UCSD-AML1 (cell line): ENCODE measurements around the gene PEAR1.

Source experiments
- DNase-seq: peaks from one replicate; lab custom pipeline; 2025; ENCODE audit not compliant: unreplicated experiment; lab: John Stamatoyannopoulos, UW

PEAR1 gene

DNA sequence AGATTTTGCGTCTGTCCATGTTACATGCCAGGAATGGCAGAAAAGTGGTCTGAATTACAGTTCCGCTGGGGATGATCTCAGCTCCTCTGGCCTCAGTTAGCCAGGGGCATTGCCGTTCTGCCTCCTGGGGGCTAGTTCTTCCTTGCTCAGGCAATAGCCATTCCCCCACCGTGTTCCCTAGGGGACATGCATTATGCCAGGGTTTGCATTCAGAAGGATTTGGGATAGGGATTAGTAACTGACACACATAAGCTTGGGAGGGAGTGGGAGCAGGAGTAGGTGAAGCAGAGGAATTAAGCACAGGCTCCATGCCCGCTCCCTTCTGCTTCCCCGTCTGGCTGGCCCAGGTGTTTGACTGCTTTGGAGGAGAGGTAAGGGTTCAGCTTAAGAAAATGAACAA, 39.6 kb downstream of the PEAR1 start:
- no peak for DNase-seq

DNA sequence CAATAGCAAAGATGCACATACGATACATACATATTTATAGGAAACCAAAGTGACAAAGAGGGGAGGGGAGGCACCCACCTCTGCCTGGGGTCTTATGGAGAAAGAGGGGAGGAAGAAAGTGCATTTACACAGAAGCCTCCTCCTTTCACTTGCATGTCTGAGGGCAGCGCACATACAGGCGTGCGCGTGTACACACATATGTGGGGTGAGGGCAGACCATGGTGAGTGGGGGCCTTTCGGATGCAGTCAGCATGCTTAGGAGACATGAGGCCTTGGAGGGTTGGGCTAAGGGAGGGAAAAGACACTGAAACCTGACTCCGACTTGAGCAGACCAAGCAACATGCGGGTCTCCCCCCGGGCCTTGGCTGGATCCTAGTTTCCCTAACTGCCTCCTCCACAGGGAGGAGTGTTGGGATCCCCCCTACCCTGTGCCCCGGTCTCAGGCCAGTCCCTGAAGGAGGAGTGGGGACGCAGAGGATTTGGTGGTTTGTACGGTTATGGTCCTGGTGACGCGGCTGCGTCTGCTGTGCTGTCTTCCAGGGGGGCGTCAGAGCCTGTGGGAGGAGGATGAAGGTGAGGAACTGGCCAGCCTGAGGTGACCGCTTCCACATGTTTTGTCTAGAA, 42.1 kb downstream of the PEAR1 start:
- DNase-seq = no peak

DNA sequence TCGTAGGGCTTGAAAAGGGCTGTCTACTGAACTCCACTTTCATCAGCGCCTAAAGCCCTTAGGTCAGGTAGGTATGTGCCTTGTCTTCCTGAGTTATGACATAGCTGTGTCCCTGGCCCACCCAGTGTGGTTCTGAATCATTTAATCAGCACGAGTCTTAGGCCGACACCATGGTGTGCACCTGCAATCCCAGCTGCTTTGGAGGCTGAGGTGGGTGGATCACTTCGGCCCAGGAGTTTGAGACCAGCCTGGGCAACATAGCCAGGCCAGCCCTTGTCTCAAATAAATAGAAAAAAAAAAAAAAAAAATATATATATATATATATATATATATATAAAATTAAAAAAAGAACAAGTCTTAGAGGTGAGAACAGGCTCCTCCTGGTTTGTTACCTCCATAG, 42.7 kb downstream of the PEAR1 start:
- DNase-seq = no peak

DNA sequence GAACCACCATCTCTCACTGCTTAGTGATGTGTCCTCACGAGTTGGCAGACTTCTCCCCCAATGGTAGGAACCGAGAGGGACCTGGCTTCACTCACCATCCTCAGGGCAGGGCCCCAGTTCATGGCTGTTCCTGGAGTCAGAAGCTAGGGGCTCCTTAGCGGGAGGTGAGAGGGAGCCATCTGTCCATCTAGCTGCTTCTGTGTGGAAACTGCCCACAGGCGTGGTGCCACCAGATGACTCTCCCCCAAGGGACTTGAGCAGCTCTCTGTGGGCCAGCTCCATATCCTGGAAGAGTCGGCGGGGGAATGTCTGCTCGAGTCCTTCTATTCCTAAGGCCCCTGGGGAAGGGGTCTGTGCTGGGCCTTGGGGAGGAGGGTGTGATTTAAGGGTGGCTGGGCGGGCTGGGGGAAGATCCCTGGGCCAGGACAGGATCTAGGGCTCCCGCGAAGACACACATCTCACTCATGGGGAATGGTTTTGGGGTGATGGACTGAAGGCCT, 43.3 kb downstream of the PEAR1 start:
- no peak for DNase-seq

DNA sequence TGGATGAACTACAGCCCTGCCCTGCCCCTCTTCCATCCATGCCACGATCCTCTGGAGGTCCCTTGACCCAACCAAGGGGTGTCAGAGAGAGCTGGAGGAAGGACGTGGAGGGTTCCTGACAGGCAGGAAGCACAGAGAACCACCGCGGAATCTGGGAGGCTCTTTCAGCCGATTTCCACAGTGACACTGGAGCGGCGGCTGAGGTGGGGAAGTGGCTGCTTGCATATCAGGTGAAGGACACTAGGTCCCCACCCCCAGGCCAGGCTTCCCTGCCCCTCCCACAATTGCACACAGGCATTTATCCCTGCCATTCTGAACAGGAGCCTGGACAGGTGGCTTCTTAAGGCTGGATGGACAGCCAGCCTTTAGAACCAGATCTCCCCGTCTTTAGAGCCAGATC, 44.4 kb downstream of the PEAR1 start:
- peak; percentile 43 for DNase-seq

DNA sequence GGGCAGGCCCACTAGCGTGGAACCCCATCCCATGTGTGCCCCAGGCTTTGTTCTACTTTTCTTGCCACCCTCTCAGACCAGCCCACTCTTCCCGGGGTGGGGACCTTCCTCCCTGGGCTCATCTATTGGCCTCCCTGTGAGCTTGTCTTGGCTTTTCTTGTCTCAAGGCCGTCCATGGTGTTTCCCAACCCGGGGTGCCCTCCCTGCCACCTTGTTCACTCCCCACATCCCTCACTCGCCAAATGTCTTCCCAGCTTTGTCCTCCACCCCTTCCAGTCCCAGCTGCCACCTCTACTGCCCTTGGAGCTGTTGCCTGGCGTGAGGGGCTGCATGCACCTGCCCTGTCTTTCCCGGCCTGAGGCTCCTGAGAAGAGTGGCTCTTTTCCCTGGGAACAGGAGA, 45.3 kb downstream of the PEAR1 start:
- DNase-seq = no peak

DNA sequence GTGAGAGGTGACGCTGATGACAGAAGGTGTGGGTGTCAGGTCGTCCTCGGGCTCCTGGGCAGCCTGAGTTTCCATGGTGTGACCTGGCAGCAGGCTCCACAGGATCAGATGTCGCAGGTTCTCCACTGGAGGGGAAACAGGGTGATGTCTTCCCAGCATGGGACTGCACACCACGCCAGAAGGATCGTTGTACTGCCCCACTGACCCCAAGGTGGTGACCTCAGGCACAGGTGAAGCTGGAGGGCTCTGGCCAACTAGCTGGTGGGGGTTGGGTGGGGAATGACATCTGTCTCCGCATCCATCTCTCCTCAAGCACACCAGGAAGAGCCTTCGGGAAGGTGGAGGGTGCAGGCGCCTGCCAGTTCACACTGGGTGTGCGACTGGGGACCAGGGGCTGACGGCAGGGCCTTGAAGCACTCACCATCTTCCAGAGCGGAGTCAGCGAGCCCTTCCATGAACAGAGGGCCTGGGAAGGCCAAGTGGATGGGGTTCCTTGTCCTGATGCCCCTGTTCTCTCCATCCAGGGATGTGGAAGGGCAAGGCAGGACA, 46.3 kb downstream of the PEAR1 start:
- DNase-seq = no peak

DNA sequence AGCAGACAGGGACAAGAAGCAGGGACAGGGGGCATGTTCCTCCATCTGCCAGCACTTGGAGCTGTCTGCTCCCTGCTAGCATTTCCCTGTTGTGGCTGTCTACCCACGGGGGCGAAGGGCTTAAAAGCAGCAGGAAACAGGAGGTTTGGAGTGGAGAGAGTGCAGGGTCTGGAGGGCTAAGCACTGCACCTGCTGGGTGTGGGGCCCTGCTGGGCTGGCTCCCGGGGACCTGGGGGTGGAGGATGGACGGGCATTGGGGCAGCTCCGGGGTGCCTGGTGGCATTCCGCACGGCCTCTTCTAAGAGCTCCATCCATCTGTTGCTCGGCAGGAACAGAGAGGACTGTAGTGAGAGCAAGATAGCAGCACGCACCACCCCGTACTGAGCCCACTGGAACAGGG, 48.2 kb downstream of the PEAR1 start:
- DNase-seq = no peak

DNA sequence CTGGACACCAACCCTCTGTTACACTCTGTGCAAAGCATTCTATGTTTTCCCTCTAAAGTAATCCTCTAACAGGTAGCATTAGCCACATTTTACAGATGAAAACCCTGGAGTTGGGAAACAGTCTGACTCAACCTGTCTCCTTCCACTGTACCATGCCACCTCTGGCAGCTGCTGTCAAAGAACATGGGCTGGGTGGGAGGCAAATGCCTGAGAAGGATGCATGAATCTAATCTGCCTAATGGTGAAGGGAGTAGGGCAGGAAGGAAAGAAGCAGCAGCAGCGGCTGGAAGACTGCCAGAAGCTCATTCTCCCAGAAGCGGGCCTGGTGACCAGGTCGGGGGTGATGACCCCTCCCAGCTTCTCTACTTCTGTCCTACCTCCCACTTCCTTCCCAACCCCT, 48.7 kb downstream of the PEAR1 start:
- no peak for DNase-seq

DNA sequence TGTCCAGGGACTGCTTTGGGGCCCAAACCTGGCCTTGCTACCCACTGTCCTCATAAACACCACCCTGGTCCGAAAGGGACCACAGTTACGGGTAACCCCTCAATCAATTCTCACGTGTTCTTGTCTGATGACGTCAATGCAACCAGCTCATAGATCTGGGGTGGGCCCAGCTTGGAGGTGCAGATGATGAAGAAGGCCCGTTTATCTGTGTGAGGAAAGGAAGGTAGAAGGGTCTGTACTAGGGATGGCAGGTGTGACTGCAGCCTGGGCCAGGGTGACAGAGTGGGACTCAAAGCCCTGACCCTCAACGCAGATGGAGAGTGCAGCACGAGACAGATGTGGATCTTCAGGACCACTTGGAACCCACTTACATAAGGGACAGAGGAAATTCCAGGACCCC, 49.1 kb downstream of the PEAR1 start:
- DNase-seq = no peak

DNA sequence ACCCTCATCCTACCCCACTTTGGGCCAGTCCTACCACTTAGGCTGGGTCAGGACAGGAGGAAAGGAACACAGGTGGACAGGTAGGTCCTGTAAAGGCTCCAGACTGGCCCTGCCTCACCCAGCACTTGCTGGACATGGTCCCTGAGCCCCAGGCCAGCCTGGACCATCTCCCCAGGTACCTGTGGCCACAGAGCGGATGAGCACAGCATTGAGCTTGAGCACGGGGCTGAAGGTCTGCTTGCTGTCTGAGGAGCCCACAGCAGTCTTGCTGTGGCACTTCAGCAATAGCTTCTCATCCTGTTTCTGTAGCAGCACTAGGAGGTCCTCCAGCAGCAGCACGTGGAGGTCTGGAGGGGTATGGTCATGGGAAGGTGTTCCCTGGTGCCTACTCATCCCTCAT, 50.2 kb downstream of the PEAR1 start:
- no peak for DNase-seq

DNA sequence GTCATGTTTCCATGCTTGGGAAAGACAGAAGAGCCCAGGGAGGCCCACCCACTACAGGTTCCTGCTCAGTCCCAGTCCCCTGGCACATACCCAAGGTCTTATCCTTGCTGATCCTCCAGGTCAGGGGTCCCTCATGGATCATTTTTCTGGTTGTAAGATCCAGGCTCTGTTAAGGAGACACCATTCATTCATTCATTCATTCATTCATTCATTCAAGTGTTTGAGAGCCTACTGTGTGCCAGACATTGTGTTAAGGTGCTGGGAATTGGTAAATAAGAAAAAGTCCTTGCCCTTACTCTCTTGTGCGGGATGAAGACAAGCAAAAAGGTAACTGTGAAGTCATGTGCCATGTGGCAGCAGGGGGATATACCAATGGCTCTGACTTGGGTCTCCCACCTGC, 50.8 kb downstream of the PEAR1 start:
- no peak for DNase-seq

DNA sequence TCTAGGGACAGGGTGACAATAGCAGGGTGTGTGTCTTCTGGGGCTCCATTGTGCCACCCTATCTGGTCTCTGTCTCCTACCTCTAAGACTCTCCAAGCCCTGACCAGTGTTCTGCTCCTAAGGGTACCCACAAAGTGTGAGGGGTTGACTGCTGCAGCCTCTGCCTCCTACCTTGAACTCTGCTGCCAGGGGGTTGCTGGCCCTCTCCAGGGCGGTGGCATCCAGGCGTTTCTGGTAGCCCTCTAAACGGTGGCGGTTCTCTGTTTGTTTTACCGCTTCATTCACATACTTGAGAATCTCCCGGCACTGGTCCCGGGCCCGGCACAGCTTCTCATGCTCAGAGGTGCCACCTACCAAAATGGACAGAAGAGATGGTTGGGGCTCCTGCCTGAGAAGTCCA, 51.3 kb downstream of the PEAR1 start:
- no peak for DNase-seq

DNA sequence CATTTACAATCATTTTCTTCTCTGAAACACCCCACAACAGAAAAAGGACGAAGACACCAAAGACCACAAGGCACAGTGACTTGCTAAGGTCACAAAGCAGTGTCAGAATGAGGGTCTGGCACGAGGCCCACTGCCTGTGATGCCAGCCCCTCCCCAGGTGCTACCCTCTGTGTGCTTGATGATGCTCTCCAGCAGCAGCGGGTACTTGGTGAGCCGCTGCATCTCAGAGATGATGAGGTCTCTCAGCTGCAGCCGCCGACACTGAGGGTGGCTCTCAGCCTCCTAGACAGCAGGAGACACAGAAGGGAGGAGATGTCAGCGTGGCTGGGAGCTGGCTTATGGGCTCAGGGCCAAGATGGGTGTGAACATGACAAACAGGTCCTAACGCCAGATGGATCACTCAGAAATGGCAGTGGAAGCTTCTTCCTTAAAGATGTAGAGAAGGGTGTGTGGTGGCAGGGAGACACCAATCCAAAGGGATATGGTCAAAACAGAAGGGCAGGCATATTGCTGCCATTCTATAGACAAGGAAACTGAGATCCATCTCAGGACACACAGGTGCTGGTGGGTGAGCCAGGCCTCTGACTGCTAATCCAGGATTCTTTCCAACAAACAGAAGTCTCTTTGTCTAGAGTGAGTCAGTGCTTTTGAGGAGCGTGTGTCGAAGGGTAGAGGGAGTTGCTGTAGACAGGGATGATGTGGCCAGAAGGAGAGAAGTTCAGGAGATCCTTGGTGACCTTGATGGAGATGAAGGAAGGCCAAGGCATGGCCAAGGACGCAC, 52.6 kb downstream of the PEAR1 start:
- no peak for DNase-seq

DNA sequence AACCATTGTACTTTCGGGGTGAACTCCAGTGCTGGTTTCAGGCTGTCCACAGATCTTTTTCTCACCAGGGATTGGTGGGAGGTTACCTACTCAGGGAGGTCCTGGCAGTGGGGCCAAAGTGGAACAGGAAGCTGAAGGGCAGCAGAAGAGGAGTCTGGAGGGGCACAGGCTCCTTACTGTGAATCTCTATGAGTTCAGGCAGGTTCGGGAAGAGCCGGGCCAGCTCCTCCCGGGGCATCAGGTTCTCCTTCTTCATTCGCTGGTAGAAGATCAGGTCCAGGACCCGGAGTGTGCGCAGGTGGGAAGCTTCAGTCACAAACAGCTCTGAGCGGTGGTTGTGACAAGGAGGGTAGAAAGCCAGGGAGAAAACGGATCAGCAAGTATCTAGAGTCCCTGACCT, 53.6 kb downstream of the PEAR1 start:
- DNase-seq = no peak

DNA sequence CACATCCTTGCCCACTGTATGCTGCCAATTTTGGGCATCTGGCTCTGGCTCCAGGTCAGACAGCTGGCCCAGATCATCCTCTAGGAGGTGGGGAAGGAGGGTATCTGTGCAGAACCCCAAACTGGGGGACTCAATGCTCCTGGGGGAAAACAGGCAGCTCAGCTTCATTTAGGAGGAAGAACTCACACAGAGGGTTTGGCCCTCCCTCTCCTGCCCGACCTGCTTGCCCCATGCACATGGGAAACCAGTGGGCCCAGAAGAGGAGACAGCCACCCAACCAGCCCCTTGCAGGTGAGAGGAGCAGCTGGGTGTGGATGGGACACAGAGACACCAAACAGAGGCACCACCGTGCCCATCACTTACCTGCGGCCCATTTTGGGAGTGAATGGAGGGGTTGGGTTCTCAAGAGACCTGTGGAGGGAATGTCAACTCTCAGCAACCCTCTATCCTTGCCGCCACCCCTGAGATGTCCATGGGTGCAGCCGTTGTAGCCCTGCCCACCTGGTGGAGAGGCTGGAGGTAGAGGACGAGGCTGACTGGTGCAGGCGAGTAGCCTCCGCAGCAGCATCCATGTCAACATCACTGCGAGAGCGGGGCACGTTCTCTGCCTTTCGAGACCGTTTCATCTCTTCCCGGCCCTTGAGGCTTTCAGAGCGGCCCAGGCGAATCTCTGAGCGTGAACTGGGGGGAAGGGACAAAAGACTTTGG, 54.5 kb downstream of the PEAR1 start:
- no peak for DNase-seq

DNA sequence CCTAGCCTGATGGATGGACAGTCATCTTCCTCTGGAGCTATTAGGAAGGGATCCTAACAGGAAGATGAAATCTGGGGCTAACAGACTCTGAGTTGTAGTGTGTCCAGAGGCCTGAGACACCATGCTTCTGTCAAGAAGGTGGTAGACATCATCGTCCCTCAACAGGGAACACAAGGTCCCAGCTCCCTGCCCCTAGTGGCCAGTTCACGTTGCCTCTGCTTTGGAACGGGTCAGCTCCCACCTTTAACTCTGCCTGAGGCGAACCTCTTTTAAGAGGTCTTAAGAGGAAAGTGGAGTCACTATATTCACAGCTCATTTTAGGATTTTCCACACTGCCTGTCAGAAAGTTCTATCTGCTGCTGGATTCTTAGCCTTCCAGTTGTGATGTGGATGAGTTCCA, 55.2 kb downstream of the PEAR1 start:
- DNase-seq = no peak

DNA sequence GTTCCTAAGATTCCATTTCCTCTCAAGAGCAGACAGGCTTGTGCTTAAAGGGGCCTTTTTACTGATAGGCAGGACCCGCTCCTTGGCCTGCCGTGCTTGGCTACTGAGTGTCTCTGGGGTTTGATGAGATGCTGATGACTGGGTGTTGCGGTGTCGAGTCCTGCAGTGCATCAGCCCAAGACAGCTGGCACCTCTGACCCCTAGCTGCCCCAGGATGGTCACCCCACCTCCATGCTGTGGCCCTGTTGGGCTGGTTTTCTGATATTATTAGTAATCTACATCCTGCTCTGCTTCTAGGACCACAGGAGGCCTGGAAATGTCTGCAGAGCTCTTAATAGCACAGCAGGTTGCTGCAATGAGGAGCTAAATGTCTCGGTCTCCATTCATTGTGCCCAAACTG, 55.6 kb downstream of the PEAR1 start:
- no peak for DNase-seq

DNA sequence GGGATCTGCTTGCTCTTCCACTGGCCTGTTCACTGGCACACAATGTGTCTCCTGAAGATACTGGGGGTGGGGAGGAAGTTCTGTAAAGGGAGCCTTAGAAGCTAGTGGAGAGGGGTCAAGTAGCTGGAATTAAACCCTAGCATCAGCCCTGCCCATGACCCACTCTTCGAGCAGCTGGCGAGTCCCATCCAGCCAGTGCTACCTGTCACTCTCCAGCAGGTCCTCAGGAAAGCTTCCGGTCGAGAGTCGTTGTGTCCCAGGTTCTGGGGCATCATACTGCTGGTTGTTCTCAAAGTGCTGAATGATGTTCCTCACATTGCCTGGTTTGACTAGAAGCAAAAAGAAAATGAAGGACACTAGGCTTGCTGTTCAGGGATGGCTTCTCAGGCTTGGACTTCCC, 57.9 kb downstream of the PEAR1 start:
- DNase-seq = no peak

DNA sequence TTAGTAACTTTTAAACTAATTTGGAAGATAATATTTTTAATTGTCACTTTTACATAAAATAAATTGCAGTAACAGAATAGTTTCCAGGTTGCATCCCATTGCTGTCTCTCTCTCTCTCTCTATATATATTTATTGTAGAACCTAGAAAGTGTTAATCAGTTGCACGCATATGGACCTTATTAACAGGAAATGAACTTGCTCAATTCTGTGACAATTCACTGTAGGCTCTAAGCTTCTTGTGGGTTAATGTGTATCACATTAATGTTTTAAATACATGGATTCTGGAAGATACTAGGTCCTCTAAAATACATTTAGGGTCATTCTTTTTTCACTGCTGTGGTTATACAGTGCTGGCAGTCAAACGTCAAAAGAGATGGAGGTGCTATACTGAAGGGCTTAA, 60.1 kb downstream of the PEAR1 start:
- DNase-seq = no peak

DNA sequence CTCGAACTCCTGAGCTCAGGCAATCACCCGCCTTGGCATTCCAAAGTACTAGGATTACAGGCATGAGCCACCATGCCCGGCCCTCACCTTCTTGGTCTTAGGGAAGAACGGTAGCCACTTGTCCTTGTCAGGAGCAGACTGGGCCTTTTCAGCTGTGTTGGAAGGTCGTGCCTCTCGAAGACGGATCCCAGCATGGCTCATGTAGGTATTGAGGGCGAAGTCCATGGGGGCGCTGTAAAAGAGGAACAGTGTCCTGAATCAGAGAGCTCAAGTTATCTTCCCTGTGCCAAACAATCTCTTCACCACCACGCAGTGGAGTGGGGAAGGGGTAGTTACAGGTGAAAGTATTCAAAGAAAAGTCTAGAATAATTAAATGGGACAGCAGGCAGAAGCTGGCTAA, 62.8 kb downstream of the PEAR1 start:
- no peak for DNase-seq

DNA sequence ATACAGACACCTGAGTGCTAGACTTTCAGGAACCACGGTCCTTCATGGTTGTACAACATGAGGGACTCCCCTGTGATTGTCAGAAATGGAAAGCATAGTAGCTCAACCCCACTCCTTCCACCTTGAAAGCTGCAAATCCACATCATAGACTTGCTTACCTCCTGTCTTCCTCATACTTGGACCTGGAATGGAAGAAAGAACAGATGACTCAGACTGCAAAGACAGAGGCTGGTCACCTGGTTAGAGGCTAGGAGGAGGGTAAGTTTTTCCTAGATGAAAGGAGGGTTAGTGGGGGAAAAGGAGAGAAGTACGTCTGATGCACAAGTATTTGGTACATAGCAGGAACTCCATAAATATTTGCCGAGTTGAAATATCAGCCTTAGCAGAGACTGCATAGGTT, 64.1 kb downstream of the PEAR1 start:
- no peak for DNase-seq
